ENCODE measurements around the gene TGM3.

DNA sequence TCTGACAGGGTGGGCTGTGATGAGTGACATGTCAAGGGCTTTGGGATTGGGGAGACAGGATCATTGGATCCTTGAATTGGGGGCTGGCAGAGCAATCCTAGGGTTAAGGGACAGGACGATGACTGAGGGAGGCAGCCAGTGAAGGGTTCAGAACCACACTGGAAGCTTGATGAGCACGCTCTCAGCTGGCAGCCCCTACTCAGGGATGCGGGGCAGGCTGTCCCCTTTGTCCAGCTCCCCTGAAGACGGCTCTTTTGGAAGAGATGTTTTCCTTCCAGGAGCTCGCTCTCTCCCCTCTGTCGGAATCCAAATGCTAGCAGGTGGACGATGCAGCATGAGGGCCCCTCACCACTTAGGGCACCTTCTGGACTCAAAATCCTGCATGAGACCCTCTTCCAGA is 8.4 kb downstream of the TGM3 start:
- no peak for TF ChIP-seq POLR2A (IDR thresholded peaks at IDR 0.05)
- TF ChIP-seq, protein P1, sequence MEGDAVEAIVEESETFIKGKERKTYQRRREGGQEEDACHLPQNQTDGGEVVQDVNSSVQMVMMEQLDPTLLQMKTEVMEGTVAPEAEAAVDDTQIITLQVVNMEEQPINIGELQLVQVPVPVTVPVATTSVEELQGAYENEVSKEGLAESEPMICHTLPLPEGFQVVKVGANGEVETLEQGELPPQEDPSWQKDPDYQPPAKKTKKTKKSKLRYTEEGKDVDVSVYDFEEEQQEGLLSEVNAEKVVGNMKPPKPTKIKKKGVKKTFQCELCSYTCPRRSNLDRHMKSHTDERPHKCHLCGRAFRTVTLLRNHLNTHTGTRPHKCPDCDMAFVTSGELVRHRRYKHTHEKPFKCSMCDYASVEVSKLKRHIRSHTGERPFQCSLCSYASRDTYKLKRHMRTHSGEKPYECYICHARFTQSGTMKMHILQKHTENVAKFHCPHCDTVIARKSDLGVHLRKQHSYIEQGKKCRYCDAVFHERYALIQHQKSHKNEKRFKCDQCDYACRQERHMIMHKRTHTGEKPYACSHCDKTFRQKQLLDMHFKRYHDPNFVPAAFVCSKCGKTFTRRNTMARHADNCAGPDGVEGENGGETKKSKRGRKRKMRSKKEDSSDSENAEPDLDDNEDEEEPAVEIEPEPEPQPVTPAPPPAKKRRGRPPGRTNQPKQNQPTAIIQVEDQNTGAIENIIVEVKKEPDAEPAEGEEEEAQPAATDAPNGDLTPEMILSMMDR (IDR thresholded peaks at IDR 0.05): no peak
